OCI-LY7 (cell line): ENCODE results near the gene MC2R. TPM values are rescaled to one million over a fixed set of nuclear protein-coding genes. Genes with fewer than 3 reads are reported as not detected.

Source experiments
- BruUV-seq: library from RNA; stranded (reverse); fragments of 400-500 nt; replicated peaks from 2 replicates; lab custom pipeline; 2021; lab: Mats Ljungman, UMichigan
- CTCF ChIA-PET: fragments of 300-600 bp; sonication (Branson Sonifier 250); formaldehyde crosslinking; loops from one replicate; lab custom pipeline; 2022; ENCODE audit warnings: antibody characterized with exemption; ENCODE audit not compliant: unreplicated experiment; lab: Charles Lee
- POLR2A ChIA-PET: fragments of 300-600 bp; sonication (Branson Sonifier 250); formaldehyde crosslinking; loops from one replicate; lab custom pipeline; 2022; ENCODE audit warnings: antibody characterized with exemption; lab: Charles Lee
- DNase-seq: peaks from one replicate; pipeline ENCODE4 v3.0.0-alpha.2; 2015; ENCODE audit warnings: low spot score
- H2AFZ ChIP-seq: fragments of 200-600 bp; sonication (generic), shearing (Covaris generic); 2 replicates; pipeline ENCODE4 v1.6.1; 2014; ENCODE audit warnings: mild to moderate bottlenecking, antibody characterized with exemption, low read length, moderate library complexity
- H3K27ac ChIP-seq: fragments of 200-600 bp; sonication (generic); 2 replicates; pipeline ENCODE4 v1.5.1; 2014; ENCODE audit warnings: mixed run types, low read depth, mild to moderate bottlenecking, moderate library complexity, low read length, inconsistent platforms; ENCODE audit not compliant: poor library complexity, severe bottlenecking
- H3K36me3 ChIP-seq: fragments of 200-600 bp; sonication (generic); 2 replicates; pipeline ENCODE4 v1.6.1; 2014; ENCODE audit warnings: mild to moderate bottlenecking, antibody characterized with exemption, low read length, moderate library complexity, mixed read lengths; ENCODE audit not compliant: insufficient read depth
- H3K4me1 ChIP-seq: fragments of 200-600 bp; sonication (generic); 2 replicates; pipeline ENCODE4 v1.5.1; 2014; ENCODE audit warnings: mild to moderate bottlenecking, low read length; ENCODE audit not compliant: insufficient read depth, poor library complexity, severe bottlenecking
- H3K4me2 ChIP-seq: fragments of 200-600 bp; sonication (generic); 2 replicates; pipeline ENCODE4 v1.6.1; 2014; ENCODE audit warnings: mild to moderate bottlenecking, low read length
- H3K4me3 ChIP-seq: fragments of 200-600 bp; sonication (generic); 2 replicates; pipeline ENCODE4 v1.5.1; 2014; ENCODE audit warnings: mild to moderate bottlenecking, low read depth, low read length; ENCODE audit not compliant: poor library complexity, severe bottlenecking
- H3K79me2 ChIP-seq: fragments of 200-600 bp; sonication (generic); 2 replicates; pipeline ENCODE4 v1.6.1; 2016; ENCODE audit warnings: low read depth, mild to moderate bottlenecking, low read length, moderate library complexity, mixed read lengths; ENCODE audit not compliant: insufficient read depth
- H3K9me2 ChIP-seq: fragments of 200-600 bp; sonication (generic); 2 replicates; pipeline ENCODE4 v1.6.1; 2016; ENCODE audit warnings: mild to moderate bottlenecking, low read length, mixed read lengths; ENCODE audit not compliant: insufficient read depth
- H3K9me3 ChIP-seq: fragments of 200-600 bp; sonication (generic); 2 replicates; pipeline ENCODE4 v1.6.1; 2014; ENCODE audit warnings: mild to moderate bottlenecking, mixed run types, low read length, mixed read lengths
- H4K20me1 ChIP-seq: fragments of 200-600 bp; sonication (generic); 2 replicates; pipeline ENCODE4 v1.6.1; 2014; ENCODE audit warnings: mild to moderate bottlenecking, antibody characterized with exemption, low read length, moderate library complexity, mixed read lengths; ENCODE audit not compliant: insufficient read depth
- EZH2phosphoT487 ChIP-seq: fragments of 200-600 bp; sonication (generic); IDR thresholded peaks from 2 replicates; pipeline ENCODE4 v1.6.1; 2018; ENCODE audit warnings: low read depth, borderline replicate concordance, mild to moderate bottlenecking, mixed run types, antibody characterized with exemption, low read length, moderate library complexity, mixed read lengths
- intact Hi-C: fragments of 100-400 bp; cut with micrococcal nuclease; formaldehyde crosslinking; loops from one replicate; pipeline ENCODE4 v1.10.0; 2022; ENCODE audit not compliant: unreplicated experiment
- total RNA-seq, 2 experiments: library from RNA; depleted of rRNA in 1 of 2; stranded (reverse); fragments of >200 nt in 1 of 2; shearing (Covaris generic) in 1 of 2; gene quantifications; 2 replicates each; pipeline ENCODE4 v1.2.3, GENCODE V29; 2014 to 2022
- TF ChIP-seq, protein P1 (sequence below): fragments of 200-600 bp; sonication (generic); conservative IDR thresholded peaks from 2 replicates; pipeline ENCODE4 v1.5.1; 2014; ENCODE audit warnings: mild to moderate bottlenecking, antibody characterized with exemption, low read length, moderate library complexity, mixed read lengths

The MC2R gene
- total RNA-seq, 2 experiments from 2014 or later: not detected

DNA sequence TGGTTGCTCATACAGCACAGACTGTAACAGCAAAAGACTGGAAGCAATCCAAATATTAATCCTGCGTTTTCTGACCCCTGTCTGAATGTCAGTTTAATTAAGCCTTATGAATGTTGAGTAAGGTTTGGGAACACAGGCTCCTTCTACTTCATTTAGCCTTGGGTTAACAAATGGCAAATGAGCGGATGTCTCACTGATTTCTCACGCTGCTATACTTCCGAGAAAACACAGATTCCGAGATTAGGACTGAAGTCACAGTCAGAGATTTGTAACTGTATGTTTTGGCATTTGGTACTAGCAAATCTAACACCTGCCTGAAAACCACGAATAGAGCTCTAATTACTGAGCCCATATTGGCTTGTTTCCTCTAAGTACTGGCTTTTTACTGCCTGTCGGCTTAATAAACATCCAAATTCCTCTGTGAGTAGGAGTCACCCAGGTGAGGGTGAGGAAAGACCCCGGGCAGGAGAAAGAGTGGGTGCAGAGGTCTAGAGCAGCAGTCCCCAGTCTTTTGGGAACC lies 80.8 kb downstream of the MC2R start:
- Histone ChIP-seq H2AFZ (no peak overlapping the region), H3K27ac (no peak overlapping the region), H3K4me3 (no peak overlapping the region), H3K4me2 (no peak overlapping the region), H4K20me1 (no peaks in the 10 kb centered on the region), H3K9me2 (no peaks in the 10 kb centered on the region), H3K36me3 (no peaks in the 10 kb centered on the region), H3K79me2 (no peaks in the 10 kb centered on the region), H3K4me1 (no peaks in the 10 kb centered on the region), H3K9me3 (no peaks in the 10 kb centered on the region)
- TF ChIP-seq, protein P1, sequence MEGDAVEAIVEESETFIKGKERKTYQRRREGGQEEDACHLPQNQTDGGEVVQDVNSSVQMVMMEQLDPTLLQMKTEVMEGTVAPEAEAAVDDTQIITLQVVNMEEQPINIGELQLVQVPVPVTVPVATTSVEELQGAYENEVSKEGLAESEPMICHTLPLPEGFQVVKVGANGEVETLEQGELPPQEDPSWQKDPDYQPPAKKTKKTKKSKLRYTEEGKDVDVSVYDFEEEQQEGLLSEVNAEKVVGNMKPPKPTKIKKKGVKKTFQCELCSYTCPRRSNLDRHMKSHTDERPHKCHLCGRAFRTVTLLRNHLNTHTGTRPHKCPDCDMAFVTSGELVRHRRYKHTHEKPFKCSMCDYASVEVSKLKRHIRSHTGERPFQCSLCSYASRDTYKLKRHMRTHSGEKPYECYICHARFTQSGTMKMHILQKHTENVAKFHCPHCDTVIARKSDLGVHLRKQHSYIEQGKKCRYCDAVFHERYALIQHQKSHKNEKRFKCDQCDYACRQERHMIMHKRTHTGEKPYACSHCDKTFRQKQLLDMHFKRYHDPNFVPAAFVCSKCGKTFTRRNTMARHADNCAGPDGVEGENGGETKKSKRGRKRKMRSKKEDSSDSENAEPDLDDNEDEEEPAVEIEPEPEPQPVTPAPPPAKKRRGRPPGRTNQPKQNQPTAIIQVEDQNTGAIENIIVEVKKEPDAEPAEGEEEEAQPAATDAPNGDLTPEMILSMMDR: no peak
- TF ChIP-seq EZH2phosphoT487: no peak
- no peak for DNase-seq
- ChIA-PET CTCF (no interaction called here), POLR2A (no interaction called here)
- intact Hi-C loops: no loop called here
- BruUV-seq: no TSS peak

Other genes with a start within 250 kb of the MC2R start
- 22.6 and 23.1 TPM in 2 replicates for gene FAM210A, start 189.0 kb downstream of the MC2R start, total RNA-seq (2014; rRNA removed; shearing (Covaris generic))
- 21.8 and 30.6 TPM in 2 replicates for gene FAM210A, start 189.0 kb downstream of the MC2R start, total RNA-seq (2022)
- 17.3 and 17.9 TPM in 2 replicates for gene RNMT, start 188.9 kb downstream of the MC2R start, total RNA-seq (2014; rRNA removed; shearing (Covaris generic))
- gene RNMT, start 188.9 kb downstream of the MC2R start, total RNA-seq (2022): 35.6 and 36.5 TPM in 2 replicates
- gene MC5R, start 91.4 kb downstream of the MC2R start, total RNA-seq (2014; rRNA removed; shearing (Covaris generic)): not detected in 2 replicates
- not detected in 2 replicates for gene MC5R, start 91.4 kb downstream of the MC2R start, total RNA-seq (2022)
- gene ZNF519, start 216.9 kb upstream of the MC2R start, total RNA-seq (2014; rRNA removed; shearing (Covaris generic)): 47.0 and 57.6 TPM in 2 replicates
- 52.7 and 64.4 TPM in 2 replicates for gene ZNF519, start 216.9 kb upstream of the MC2R start, total RNA-seq (2022)